BJ (cell line): ENCODE measurements around the gene OR2T4. TPM values are rescaled to one million over a fixed set of nuclear protein-coding genes. Genes with fewer than 3 reads are reported as not detected.

ENCODE experiments used
- CTCF ChIA-PET: fragments of 350-600 bp; formaldehyde crosslinking; extraction: SDS; loops from one replicate; lab custom pipeline; 2021; ENCODE audit warnings: antibody characterized with exemption, inconsistent platforms; lab: Yijun Ruan, JAX
- POLR2A ChIA-PET: fragments of 300-600 bp; sonication (Branson Sonifier 250); formaldehyde crosslinking; extraction: SDS; loops from one replicate; lab custom pipeline; 2021; ENCODE audit warnings: antibody characterized with exemption; lab: Charles Lee
- DNase-seq: peaks from one replicate; pipeline ENCODE4 v3.0.0-alpha.2; 2011; ENCODE audit warnings: low read depth
- H3K27me3 ChIP-seq: 2 replicates; pipeline ENCODE4 v1.6.0; 2011; ENCODE audit warnings: low read length; ENCODE audit not compliant: control insufficient read depth, insufficient read depth
- H3K36me3 ChIP-seq: 2 replicates; pipeline ENCODE4 v1.5.1; 2011; ENCODE audit warnings: low read length; ENCODE audit not compliant: control insufficient read depth, insufficient read depth
- H3K4me3 ChIP-seq: 2 replicates; pipeline ENCODE4 v1.5.1; 2011; ENCODE audit warnings: low read depth, mild to moderate bottlenecking, control low read depth, low read length
- polyA plus RNA-seq: library from polyadenylated mRNA; depleted of rRNA; stranded (reverse); fragments of >200 nt; gene quantifications from 2 replicates; pipeline ENCODE4 v1.2.3, GENCODE V29; 2011
- TF ChIP-seq, protein P1 (sequence below): IDR thresholded peaks from 2 replicates; pipeline ENCODE4 v1.5.1; 2011; ENCODE audit warnings: low read depth, mild to moderate bottlenecking, control low read depth, inconsistent platforms, low read length, moderate library complexity; ENCODE audit not compliant: insufficient read depth

OR2T4 gene
- polyA plus RNA-seq, 1 experiment = not detected

DNA sequence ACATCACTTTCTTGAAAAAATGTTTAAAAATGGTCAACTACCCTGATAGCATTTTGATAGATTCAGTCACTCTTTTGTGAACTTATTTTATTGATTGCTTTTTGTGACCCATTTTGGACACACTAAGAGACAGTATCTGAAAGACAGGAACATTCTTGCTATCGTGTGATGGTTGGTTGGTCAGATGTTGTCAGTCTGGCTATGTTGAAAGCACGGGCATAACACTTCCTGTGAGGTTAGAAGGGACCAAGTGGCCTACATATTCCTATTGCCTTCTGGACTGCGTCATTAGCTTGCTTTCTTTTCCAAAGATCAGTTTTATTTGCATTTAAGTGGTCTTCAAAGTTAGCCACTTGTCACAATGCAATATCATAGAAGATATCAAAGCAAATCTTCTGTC lies 15.5 kb downstream of the OR2T4 start:
- H3K27me3 ChIP-seq = no peaks in the 10 kb centered on the region
- ChIA-PET POLR2A (no interaction called here), CTCF (no interaction called here)
- TF ChIP-seq, protein P1, sequence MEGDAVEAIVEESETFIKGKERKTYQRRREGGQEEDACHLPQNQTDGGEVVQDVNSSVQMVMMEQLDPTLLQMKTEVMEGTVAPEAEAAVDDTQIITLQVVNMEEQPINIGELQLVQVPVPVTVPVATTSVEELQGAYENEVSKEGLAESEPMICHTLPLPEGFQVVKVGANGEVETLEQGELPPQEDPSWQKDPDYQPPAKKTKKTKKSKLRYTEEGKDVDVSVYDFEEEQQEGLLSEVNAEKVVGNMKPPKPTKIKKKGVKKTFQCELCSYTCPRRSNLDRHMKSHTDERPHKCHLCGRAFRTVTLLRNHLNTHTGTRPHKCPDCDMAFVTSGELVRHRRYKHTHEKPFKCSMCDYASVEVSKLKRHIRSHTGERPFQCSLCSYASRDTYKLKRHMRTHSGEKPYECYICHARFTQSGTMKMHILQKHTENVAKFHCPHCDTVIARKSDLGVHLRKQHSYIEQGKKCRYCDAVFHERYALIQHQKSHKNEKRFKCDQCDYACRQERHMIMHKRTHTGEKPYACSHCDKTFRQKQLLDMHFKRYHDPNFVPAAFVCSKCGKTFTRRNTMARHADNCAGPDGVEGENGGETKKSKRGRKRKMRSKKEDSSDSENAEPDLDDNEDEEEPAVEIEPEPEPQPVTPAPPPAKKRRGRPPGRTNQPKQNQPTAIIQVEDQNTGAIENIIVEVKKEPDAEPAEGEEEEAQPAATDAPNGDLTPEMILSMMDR = no peak
- no peaks in the 10 kb centered on the region for H3K36me3 ChIP-seq
- no peak overlapping the region for H3K4me3 ChIP-seq
- no peak for DNase-seq

DNA sequence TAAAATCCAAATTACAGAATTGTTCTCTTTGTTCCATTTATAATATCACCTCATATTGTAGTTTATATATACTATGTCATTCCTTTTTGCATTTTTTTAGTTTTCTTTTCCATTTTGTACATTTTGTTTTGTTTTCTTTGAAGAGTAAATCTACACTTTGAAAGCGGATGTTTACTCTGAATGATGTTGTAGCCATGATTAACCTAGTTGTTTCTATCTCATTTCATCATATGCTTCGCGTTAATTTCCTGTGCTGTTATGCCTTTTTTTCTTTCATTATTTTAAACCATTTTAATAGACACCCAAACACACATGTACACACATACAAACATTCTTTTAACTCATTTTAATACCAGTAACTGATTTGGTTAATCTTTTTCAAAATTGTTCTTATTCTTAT lies 19.4 kb downstream of the OR2T4 start:
- CTCF ChIA-PET = no interaction called here
- no peak for DNase-seq
- POLR2A ChIA-PET = no interaction called here

DNA sequence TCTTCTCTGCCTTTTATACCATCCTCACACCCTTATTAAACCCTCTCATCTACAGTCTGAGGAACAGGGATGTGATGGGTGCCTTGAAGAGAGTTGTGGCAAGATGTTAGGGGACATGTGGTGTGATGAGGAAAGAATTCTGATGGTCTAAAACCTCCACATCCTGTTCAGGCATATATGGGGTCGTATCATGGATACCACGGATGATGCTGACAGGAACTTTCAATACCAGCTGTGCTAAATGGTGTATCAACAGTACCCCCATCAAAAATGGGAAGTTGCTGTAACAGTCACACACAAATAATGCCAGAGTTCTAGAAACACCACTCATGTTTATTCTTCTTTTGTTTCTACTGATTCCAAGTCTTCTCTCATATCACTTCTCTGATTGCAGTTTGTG lies 27.0 kb downstream of the OR2T4 start:
- CTCF ChIA-PET = no interaction called here
- Histone ChIP-seq H3K36me3 (no peaks in the 10 kb centered on the region), H3K27me3 (no peaks in the 10 kb centered on the region), H3K4me3 (no peak overlapping the region)
- POLR2A ChIA-PET = no interaction called here
- TF ChIP-seq, protein P1 = no peak
- DNase-seq = no peak

More for the DNA sequence above, 19.4 kb downstream of the OR2T4 start:
- Histone ChIP-seq H3K36me3 (no peaks in the 10 kb centered on the region), H3K27me3 (no peaks in the 10 kb centered on the region), H3K4me3 (no peak overlapping the region)
- TF ChIP-seq, protein P1 = no peak

DNA sequence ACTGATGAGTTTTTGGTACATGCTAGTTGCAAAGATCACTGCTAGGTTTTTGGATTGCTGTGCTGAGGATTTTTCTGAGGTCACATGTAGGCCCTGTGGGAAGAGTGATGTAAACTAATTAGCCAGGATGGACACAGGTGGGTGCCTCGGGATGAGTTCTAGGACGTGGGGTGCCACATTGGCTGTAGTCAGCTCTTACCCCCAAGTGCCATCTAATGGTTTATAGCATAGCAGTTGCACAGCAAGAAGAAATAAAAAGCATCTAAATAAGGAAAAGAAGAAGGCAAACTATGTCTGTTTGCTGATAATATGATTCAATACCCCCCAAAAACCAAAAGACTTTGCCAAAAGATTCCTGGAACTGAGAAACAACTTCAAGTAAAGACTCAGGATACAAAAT lies 31.6 kb downstream of the OR2T4 start:
- H3K36me3 ChIP-seq = no peaks in the 10 kb centered on the region
- ChIA-PET POLR2A (no interaction called here), CTCF (no interaction called here)
- no peaks in the 10 kb centered on the region for H3K27me3 ChIP-seq
- no peak for DNase-seq
- TF ChIP-seq, protein P1 = no peak
- no peak overlapping the region for H3K4me3 ChIP-seq

DNA sequence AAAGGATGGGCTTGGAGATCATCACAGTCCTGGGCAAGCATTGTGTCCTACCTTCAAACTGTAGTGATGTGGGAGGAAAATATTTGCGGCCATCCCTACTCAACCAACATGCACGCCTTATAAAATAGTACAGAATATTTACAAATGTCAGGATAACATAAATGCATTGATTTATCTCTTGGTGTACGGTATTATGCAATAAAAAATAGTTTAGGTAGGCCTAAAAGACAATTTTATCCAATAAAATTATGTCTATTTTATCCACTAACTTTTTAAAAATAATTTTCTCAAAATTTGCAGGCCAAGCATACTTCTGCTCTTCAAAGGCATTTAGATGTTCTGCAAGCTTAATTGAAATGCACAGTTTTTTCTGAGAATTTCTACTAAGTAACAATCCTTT lies 41.3 kb downstream of the OR2T4 start, which contains the start of gene OR2T1:
Gene OR2T1, plus strand, starts transcription at position 301 of the 400 bp plus-strand sequence. CDS start 3,100 bp downstream, outside the sequence.
- no peaks in the 10 kb centered on the region for H3K36me3 ChIP-seq
- POLR2A ChIA-PET = no interaction called here
- no peaks in the 10 kb centered on the region for H3K27me3 ChIP-seq
- TF ChIP-seq, protein P1 = no peak
- CTCF ChIA-PET = no interaction called here
- no peak within 1 kb of the TSS for H3K4me3 ChIP-seq
- DNase-seq = no peak
